Fibroblast of pulmonary artery (primary cell): ENCODE data around the gene PEAR1.

ENCODE experiments used
- DNase-seq: peaks from one replicate; pipeline ENCODE4 v3.0.0-alpha.2; 2010; ENCODE audit warnings: low read depth
- H3K4me3 ChIP-seq: replicated peaks from 2 replicates; pipeline ENCODE4 v1.5.1; 2011; ENCODE audit warnings: low read depth, mild to moderate bottlenecking, control low read depth, low read length, moderate library complexity
- TF ChIP-seq, protein P1 (sequence below): IDR thresholded peaks from 2 replicates; pipeline ENCODE4 v1.5.1; 2011; ENCODE audit warnings: mild to moderate bottlenecking, control low read depth, low read length, inconsistent platforms; ENCODE audit errors: missing control alignments

The PEAR1 gene

DNA sequence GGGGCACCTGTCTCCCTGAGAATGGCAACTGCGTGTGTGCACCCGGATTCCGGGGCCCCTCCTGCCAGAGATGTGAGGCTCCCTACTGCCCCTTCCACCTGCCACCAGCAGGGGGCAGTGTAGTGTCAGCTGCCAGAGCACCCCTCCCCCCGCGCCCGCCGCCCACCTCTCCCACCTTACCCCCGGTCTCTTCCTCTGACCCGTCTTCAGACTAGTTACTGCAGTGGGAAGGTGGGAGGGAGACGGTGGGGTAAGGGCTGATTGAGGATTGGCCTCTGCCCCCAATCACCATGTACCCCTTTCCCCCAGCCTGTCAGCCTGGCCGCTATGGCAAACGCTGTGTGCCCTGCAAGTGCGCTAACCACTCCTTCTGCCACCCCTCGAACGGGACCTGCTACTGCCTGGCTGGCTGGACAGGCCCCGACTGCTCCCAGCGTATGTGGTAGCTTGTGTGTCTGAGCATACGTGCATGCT, 16.8 kb downstream of the PEAR1 start:
- DNase-seq: peak; percentile 26
- no peak overlapping the region for H3K4me3 ChIP-seq
- TF ChIP-seq, protein P1, sequence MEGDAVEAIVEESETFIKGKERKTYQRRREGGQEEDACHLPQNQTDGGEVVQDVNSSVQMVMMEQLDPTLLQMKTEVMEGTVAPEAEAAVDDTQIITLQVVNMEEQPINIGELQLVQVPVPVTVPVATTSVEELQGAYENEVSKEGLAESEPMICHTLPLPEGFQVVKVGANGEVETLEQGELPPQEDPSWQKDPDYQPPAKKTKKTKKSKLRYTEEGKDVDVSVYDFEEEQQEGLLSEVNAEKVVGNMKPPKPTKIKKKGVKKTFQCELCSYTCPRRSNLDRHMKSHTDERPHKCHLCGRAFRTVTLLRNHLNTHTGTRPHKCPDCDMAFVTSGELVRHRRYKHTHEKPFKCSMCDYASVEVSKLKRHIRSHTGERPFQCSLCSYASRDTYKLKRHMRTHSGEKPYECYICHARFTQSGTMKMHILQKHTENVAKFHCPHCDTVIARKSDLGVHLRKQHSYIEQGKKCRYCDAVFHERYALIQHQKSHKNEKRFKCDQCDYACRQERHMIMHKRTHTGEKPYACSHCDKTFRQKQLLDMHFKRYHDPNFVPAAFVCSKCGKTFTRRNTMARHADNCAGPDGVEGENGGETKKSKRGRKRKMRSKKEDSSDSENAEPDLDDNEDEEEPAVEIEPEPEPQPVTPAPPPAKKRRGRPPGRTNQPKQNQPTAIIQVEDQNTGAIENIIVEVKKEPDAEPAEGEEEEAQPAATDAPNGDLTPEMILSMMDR: peak; percentile 70

DNA sequence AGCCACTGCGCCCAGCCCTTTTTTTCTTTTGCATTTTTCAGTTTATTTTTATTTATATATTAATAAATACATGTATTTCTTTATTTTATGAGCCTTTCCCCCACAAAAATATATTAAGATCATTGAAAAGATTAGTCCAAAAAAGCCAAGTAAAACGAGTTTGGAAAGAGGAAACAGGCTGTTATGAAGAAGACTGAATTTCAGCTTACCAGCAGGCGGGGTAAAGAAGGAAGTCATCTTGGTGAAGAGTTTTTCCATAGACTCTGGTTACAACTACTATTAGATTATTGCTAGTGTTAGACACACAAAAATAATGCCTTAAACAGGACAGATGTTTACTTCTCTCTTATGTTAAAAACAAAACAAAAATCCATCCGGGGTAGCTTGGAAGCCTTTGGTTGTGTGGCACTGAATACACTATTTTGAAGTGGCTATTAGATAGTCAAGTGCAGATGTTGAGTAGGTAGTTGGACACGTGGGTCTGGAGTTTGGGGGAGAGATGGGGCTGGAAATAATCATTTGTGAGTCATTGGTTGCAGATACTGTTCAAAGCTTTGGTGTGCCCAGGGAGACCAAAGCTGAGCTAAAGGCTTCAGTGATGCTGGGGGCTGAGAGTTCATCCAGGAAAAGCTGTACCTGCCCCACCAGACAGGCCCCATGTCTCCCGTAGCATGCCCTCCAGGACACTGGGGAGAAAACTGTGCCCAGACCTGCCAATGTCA, 18.2 kb downstream of the PEAR1 start:
- no peak for DNase-seq
- H3K4me3 ChIP-seq: no peak overlapping the region
- TF ChIP-seq, protein P1: no peak

DNA sequence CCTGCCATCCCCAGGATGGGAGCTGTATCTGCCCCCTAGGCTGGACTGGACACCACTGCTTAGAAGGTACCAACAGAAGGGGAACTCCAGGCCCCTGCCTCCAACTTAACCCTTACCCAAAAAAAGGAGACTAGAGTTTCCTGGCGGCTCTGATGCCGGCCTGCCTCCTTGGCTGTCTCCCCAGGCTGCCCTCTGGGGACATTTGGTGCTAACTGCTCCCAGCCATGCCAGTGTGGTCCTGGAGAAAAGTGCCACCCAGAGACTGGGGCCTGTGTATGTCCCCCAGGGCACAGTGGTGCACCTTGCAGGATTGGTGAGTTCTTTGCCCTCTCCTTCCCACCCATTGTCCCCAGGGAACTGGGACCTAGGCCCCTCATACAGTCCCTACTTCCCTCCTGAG, 18.8 kb downstream of the PEAR1 start:
- TF ChIP-seq, protein P1: no peak
- no peak overlapping the region for H3K4me3 ChIP-seq

DNA sequence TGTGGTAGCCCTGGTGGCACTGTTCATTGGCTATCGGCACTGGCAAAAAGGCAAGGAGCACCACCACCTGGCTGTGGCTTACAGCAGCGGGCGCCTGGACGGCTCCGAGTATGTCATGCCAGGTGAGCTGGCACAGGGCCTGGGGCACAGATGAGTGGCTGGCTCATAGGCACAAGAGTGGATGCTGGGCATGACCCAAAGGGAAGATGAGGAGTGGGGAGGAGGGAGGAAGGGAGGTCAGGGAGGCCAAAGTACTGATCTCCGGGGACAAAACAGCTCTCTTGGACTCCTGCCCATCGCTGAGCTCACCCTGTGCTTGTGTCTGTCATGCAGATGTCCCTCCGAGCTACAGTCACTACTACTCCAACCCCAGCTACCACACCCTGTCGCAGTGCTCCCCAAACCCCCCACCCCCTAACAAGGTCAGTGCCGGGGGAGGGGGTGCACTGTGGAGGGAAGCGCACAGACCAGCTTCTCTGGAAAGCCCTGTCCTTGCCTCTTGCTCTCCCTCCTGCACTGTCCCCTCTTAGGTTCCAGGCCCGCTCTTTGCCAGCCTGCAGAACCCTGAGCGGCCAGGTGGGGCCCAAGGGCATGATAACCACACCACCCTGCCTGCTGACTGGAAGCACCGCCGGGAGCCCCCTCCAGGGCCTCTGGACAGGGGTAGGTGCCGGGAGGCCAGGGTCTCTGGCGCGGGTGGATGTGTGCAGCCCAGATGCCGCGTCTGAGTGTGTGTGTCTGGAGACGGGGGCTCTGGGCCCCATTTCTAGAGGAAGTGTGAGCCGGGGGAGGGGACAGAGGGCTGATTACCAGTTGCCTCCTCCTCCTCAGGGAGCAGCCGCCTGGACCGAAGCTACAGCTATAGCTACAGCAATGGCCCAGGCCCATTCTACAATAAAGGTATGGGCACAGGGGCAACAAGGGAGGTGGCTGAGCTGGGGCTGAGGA, 19.6 kb downstream of the PEAR1 start:
- H3K4me3 ChIP-seq: no peak overlapping the region
- DNase-seq: no peak
- TF ChIP-seq, protein P1: no peak

More for the DNA sequence above, 18.8 kb downstream of the PEAR1 start:
- no peak for DNase-seq

DNA sequence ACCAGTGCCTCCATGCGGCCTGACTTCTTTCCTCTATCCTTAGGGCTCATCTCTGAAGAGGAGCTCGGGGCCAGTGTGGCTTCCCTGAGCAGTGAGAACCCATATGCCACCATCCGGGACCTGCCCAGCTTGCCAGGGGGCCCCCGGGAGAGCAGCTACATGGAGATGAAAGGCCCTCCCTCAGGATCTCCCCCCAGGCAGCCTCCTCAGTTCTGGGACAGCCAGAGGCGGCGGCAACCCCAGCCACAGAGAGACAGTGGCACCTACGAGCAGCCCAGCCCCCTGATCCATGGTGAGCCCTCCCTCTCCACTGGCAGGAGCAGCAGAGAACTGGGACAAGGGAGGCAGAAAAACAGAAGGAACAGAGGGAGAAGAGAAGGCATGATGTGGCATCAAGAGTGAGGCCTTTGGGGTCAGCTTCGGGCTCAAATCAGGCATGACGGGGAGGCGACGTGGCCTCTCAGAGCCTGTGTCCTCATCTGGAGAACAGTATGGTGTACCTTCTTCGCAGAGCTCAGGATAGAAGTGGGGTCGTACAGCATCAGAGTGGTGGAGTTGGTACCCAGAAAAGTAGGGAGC, 20.4 kb downstream of the PEAR1 start:
- no peak for DNase-seq
- no peak overlapping the region for H3K4me3 ChIP-seq
- TF ChIP-seq, protein P1: no peak

DNA sequence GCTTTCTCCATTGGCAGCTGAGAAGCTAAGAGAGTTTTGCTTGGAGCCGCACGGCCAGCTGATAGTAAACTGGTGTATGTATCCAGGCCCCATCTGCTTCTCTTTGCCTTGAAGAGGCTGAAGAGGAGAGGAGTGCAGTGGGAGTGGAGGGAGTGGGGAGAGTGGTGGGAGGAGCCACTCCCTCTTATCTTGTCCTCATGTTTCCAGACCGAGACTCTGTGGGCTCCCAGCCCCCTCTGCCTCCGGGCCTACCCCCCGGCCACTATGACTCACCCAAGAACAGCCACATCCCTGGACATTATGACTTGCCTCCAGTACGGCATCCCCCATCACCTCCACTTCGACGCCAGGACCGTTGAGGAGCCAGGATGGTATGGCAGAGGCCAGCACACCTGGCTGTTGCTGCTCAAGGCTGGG, 20.9 kb downstream of the PEAR1 start:
- peak; percentile 56 for DNase-seq
- TF ChIP-seq, protein P1: no peak
- no peak overlapping the region for H3K4me3 ChIP-seq
